Stimulated activated CD4-positive, alpha-beta T cell treated with anti-CD3 and anti-CD28 coated beads, Interleukin-2, amount 100 ng/mL, for 48 hours (primary cell): Measurements from ENCODE around the gene GRM2.
"Not testable (repeated sequence)": the region's sequence is repeated elsewhere in the genome, so short reads cannot be mapped to it uniquely, and the experiment has no call there.

Source experiments
- DNase-seq, 2 donors: peaks; one replicate each; pipeline ENCODE4 v3.0.0-alpha.2; 2020

The GRM2 gene

DNA sequence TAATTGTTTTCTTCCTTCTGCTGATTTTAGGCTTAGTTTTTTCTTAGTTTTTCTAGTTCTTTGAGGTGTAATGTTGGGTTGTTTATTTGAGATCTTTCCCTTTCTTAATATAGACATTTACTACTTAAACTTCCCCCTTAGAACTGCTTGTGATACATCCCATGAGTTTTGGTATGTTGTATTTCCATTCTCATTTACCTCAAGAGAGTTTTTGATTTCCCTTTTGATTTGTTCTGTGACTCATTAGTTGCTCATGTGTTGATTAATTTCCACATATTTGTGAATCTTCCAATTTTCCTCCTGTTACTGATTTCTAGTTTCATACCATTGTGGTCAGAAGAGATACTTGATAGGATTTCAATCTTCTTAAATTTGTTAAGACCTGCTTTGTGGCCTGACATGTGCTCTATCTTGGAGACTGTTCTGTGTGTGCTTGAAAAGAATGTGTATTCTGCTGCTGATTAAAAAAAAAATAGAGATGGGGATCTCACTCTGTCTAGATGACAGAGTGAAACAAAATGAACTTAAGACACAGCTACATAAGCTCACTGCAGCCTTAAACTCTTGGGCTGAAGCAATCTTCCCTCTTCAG, 22.3 kb downstream of the GRM2 start:
- DNase-seq = no peak

DNA sequence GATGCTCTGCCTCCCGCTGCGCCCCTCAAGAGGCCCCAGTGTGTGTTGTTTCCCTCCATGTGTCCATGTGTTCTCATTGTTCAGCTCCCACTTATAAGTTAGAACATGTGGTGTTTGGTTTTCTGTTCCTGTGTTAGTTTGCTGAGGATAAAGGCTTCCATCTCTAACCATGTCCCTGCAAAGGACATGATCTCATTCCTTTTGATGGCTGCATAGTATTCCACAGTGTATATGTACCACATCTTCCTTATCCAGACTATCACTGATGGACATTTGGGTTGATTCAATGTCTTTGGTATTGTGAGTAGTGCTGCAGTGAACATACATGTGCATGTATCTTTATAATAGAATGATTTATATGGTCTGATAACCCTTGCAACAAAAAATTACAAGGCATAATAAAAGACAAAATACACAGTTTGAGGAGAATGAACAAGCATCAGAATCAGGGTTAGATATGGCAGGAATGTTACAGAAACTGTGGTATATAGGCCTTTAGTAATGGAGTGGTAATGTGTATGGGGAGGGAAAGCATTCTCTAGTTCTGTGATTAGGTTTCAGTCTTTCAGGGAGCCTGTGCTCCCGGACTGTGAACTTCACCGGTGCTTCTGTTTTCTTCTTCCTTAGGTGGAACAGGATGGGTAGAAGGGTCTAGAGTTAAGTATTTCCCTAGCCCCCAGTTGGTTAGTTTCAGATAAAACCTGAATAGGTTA, 27.1 kb downstream of the GRM2 start:
- DNase-seq = no peak

DNA sequence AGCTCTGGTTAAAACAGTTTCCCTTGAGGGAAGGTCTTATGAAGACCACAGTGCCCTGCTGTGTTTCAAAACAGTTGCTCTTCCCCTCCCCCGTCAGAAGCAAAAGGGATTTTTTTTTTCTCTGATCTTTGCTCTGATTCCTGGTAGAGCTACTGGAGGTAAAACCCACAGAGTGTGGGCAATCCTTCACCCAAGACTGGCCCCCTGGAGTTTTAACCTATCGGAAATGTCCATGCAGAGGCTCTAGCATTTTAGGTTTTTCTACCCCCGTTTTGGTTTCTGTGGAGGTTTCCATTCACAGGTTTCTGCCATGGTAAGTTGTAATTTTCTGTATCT, 27.7 kb downstream of the GRM2 start:
- DNase-seq = no peak

DNA sequence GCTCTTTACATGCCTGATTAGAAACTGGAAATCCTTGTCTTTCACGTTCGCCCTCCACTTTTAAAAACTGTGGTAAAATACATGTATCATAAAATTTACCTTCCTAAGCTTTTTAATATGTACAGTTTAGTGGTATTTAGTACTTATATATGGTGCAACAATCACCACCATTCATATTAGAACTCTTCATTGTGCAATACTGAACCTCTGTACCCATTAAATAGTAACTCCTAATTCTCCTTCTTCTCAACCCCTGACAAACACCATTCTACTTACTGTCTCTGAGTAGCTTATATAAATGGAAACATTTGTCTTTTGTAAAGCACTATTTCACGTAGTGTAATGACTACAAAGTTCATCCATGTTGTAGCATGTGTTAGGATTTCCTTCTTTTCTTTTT, 28.2 kb downstream of the GRM2 start:
- DNase-seq = no peak

DNA sequence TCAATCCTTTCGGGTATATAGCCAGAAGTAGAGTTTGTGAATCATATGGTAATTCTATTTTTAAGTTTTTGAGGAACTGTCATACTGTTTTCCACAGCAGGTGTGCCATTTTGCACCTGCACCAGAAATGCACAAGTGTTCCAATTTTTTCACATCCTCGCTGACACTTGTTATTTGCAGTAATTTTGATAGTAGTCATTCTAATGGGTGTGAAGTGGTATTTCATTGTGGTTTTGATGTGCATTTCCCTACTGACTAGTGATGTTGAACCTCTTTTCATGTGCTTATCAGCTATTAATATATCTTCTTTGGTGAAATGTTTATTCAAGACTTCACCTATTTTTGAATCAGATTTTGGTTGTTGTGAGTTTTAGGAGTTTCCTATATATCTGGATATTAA, 29.1 kb downstream of the GRM2 start:
- no peak for DNase-seq

DNA sequence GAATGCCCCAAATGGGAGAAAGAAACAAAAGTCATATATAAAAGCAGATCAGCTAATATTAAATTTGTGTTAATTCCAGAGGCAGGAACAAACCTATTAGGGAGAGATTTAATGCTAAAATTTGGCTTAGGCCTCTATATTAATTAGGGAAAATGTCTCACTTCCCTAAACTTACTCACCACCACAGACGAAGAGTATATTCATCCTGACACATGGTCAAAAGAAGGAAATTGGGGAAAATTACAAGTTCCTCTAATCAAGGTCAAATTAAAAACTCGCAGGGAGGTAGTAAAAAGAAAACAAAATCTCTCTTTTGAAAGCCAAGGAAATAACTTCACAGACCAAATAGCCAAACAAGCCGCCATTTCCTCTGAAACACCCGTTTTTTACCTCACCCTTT, 32.2 kb downstream of the GRM2 start:
- DNase-seq = no peak

DNA sequence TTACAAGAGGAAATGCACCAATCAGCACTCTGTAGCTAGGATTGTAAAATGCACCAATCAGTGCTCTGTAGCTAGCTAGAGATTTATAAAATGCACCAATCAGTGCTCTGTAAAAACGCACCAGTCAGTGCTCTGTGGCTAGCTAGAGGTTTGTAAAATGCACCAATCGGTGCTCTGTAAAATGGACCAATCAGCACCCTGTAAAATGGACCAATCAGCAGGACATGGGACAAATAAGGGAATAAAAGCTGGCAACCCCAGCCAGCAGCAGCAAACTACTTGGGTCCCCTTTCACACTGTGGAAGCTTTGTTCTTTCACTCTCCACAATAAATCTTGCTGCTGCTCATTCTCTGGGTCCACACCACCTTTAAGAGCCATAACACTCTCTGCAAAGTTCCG, 35.5 kb downstream of the GRM2 start:
- not testable (repeated sequence) for DNase-seq

DNA sequence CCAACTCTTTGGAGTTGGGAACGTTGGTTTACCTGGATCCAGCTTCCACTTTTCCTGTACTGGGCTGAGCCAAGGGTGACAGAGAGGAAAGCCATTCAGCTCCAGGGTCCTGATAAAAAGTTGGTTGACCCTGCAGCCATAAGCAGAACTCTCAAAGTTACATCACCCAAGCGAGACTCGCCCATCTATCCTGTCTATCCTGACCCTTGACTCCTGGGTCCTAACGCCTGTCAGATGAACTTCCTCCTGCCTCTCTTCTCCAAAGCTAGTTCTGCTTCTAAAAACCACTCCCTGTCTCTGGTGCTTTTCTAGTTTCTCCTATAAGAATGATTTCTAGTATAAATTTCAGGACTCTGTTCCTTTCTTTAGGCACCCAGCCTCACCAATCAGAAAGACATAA, 36.1 kb downstream of the GRM2 start:
- not testable (repeated sequence) for DNase-seq

DNA sequence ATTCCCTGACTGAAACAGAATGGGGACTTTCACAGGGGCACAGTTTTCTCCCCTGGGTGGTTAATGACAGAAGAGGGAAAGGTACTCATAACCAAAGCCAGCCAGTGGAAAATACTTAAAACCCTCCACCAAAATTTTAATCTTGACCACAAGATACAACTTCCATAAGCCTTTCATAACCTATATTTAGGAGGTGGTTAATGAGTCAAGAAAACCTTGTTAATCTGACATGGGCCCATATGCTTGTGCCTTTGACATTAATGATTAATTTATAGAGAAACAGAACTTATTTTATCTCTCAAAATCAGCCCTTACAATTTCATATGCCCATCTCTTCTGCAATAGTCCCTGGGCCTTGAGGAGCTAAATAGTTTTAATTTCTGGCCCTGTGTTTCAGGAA, 41.0 kb downstream of the GRM2 start:
- DNase-seq = no peak

DNA sequence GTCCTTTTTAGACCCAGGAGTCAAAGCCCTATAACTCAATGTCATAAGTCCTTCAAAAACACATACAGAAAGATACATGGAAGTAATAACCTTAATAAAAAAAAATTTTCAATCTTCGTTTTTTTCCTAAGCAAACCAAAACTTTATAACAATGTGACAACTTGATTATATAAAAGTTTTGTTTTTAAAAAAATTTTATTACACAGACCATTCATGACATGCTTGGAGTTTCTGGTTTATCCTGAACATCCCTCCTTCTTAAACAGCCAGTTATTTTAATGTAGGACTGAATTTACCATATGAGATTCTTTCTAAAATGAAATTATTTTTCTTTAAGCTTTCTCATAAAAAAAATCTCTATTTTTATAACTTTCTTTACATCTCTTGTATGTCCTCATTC, 41.5 kb downstream of the GRM2 start:
- DNase-seq = no peak

DNA sequence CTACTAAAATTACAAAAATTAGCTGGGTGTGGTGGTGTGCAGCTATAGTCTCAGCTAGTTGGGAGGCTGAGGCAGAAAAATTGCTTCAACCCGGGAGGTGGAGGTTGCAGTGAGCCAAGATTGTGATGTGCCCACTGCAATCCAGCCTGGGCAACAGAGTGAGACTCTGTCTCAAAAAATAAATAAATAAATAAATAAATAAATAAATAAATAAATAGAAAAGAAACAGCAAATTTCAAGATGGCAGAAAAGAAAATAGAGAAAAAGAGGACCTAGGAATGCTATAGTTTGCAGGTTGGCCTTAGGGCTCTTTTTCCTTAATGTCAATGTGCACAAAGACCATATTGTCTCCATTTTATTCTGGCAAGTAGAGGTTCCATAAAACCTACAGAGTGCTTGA, 44.0 kb downstream of the GRM2 start:
- DNase-seq = no peak

DNA sequence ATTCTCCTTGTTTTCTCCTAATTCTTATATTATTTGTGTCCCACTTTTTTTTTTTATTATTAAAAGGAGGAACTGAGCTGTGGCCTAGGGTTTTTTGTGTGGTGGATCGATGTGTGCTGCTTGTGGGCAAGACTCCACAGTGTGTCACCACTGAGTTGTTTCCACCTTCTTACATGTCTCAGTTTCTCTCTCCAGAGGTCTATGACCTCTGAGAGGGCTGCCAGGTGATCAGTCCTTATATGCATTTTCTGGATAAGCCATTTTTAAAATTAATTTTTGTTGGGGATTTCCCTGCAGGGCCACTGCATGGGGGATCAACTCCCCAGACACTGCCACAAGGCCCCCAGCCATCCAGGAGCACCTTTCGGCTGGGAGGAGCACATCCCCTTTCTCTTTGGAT, 44.4 kb downstream of the GRM2 start:
- DNase-seq = no peak

DNA sequence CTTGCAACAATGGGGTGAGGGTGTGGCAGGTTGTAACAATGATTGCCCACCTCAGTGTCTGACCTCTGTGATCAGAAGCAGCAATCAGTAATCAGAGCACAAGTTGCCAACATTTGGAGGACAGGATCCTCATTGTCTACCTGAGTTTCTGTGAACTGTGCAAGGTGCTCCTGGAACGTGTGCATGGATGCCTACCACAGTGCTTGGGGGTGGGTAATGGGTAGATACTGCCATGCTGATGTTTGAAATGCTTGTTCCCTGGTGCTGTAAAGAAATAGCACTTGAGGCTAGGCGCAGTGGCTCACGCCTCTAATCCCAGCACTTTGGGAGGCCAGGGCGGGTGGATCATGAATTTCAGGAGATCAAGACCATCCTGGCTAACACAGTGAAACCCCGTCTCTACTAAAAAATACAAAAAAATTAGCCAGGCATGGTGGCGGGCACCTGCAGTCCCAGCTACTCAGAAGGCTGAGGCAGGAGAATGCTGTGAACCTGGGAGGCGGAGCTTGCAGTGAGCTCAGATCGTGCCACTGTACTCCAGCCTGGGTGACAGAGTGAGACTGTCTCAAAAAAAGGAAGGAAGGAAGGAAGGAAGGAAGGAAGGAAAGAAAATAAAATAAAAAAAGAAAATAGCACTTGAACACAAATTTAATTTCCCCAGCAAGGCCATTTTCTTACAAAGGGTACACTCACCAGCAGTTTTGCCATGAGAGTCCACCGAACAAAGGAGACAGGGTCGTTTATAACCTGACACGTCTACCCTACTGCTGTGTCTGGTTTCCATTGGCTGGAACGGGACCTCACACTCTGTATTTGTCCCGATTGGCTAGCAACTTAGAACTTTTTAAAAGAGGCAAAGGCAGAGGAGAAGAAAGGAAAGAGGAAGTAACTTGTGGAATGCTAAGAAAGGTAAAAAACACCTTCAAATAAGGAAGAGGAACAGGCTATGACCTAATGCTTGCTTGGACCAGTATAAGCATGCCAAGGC, 47.2 kb downstream of the GRM2 start:
- not testable (repeated sequence) for DNase-seq

DNA sequence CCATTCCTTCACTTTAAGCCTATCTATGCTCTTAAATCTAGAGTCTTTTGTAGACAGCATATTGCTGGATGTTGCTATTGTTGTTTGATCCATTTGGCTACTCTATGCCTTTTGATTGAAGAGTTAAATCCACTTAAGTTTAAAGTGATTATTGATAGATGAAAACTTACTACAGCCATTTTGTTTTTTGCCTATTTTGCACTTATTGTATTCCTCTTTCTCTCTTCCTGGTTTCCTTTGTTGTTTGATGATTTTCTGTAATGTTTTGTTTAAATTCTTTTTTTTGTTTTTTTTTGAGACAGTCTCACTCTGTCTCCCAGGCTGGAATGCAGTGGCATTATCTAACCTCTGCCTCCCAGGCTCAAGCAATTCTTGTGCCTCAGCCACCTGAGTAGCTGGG, 52.3 kb downstream of the GRM2 start:
- DNase-seq = no peak
